ENCODE data around the gene CDC16.

GRCh38 chr13:114213980-114214379, 20.7 kb upstream of the CDC16 start:
- no peak for TF ChIP-seq CTCF (IDR thresholded peaks at IDR 0.05)
- TF ChIP-seq POLR2AphosphoS5 (IDR thresholded peaks at IDR 0.05), result no peak
- no peak for TF ChIP-seq POLR2A (IDR thresholded peaks at IDR 0.05)

Data from sigmoid colon (tissue), 4 donors.